ENCODE data around the gene CDRT15. TPM values are rescaled to one million over a fixed set of nuclear protein-coding genes. Genes with fewer than 3 reads are reported as not detected.

Gene CDRT15
- total and polyA plus RNA-seq, 2 donors = 0.09 TPM; not detected in 1

DNA sequence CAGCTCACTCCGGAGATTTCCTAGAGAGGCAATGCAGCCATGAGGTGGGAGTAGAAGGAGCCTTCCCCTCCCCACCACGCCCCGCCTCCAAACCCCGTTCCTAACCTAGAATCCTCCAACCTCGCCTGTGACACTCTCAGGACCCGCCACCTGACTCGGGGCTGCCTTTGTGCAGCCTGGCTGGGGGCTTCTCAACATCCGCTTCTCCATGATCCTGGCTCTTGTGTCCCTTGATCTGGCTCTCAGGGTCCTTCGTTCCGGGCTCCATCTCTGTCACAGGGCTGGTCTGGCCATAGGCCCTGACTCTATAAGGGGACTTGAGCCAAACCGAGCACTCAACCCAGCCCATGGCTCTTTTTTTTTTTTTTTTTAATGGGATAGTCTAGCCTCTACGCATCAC is 24.3 kb downstream of the CDRT15 start:
- Histone ChIP-seq H3K27ac (ENCODE audit: low read depth in 1 of 2, low read length in 1 of 2) (no peak overlapping the region), H3K4me1 (ENCODE audit: control insufficient read depth in 2 of 2, insufficient read depth in 2 of 2, low read length in 2 of 2) (no peaks in the 10 kb centered on the region), H3K4me3 (ENCODE audit: low read length in 2 of 2) (no peak overlapping the region), H3K36me3 (ENCODE audit: control insufficient read depth in 2 of 2, insufficient read depth in 2 of 2, low read length in 1 of 2) (peaks cover 0 to 4% of the 10 kb centered on the region in 2 donors), H3K27me3 (ENCODE audit: control insufficient read depth in 2 of 2, insufficient read depth in 1 of 2, low read length in 1 of 2) (no peaks in the 10 kb centered on the region), H3K9me3 (ENCODE audit: control insufficient read depth in 2 of 2, insufficient read depth in 1 of 2, low read length in 1 of 2) (peaks cover 0 to 10% of the 10 kb centered on the region in 2 donors)
- 95% methylated on average over 12 of the region's 12 CpGs for WGBS
- DNase-seq (ENCODE audit: low read depth in 6 of 9, low spot score in 9 of 9) = no peak

DNA sequence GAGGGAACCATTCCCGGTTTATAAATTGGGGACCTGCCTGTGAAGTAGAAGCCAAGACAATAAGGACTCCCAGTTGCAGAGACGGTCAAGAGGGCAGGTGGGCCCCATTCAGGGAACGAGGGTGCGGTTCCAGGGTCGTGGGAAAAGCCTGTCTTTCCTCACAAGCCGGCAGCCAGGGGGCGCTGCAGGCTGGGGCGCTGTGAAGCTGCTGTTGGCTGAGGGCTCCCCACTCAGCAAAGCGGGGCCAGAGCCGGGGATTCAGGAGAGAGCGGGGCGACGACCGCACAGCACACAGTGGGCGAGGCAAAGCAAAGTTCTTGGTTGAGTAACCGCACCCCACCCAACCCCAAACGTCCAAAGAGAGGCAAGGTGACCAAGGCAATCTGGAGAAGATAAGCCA is 24.9 kb downstream of the CDRT15 start:
- H3K4me1 ChIP-seq (ENCODE audit: control insufficient read depth in 2 of 2, insufficient read depth in 2 of 2, low read length in 2 of 2) = no peaks in the 10 kb centered on the region
- no peak overlapping the region for H3K27ac ChIP-seq (ENCODE audit: low read depth in 1 of 2, low read length in 1 of 2)
- no peak overlapping the region for H3K4me3 ChIP-seq (ENCODE audit: low read length in 2 of 2)
- peaks cover 0 to 10% of the 10 kb centered on the region in 2 donors for H3K9me3 ChIP-seq (ENCODE audit: control insufficient read depth in 2 of 2, insufficient read depth in 1 of 2, low read length in 1 of 2)
- peaks cover 0 to 10% of the 10 kb centered on the region in 2 donors for H3K36me3 ChIP-seq (ENCODE audit: control insufficient read depth in 2 of 2, insufficient read depth in 2 of 2, low read length in 1 of 2)
- peak in 3 of 9 donors; percentile 44 to 61 (median 57) for DNase-seq (ENCODE audit: low read depth in 6 of 9, low spot score in 9 of 9)
- 66% methylated on average over 17 of the region's 17 CpGs for WGBS
- H3K27me3 ChIP-seq (ENCODE audit: control insufficient read depth in 2 of 2, insufficient read depth in 1 of 2, low read length in 1 of 2) = no peaks in the 10 kb centered on the region

DNA sequence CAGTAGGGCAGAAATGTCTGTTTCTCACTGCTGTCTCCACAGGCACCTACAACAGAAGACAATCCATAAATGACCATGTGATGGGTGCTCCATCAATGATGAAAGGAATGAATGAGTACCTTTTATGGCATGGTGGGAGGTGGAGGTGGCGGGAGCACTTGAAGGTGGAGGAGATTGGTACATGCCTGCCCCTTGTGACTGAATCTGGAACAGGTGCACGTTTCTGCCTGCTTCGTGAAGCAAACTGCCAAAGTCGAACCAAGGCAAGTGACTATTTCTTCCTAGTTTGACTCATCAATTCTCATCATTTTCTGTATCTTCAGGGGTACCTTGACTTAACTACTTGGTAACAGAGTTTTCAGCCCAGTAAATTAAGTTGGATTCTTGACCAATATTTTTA is 25.4 kb downstream of the CDRT15 start:
- Histone ChIP-seq H3K4me3 (ENCODE audit: low read length in 2 of 2) (no peak overlapping the region), H3K36me3 (ENCODE audit: control insufficient read depth in 2 of 2, insufficient read depth in 2 of 2, low read length in 1 of 2) (peaks cover 0 to 14% of the 10 kb centered on the region in 2 donors), H3K27me3 (ENCODE audit: control insufficient read depth in 2 of 2, insufficient read depth in 1 of 2, low read length in 1 of 2) (no peaks in the 10 kb centered on the region), H3K27ac (ENCODE audit: low read depth in 1 of 2, low read length in 1 of 2) (no peak overlapping the region), H3K9me3 (ENCODE audit: control insufficient read depth in 2 of 2, insufficient read depth in 1 of 2, low read length in 1 of 2) (peaks cover 0 to 10% of the 10 kb centered on the region in 2 donors), H3K4me1 (ENCODE audit: control insufficient read depth in 2 of 2, insufficient read depth in 2 of 2, low read length in 2 of 2) (no peaks in the 10 kb centered on the region)
- 90% methylated on average over 4 of the region's 4 CpGs for WGBS
- DNase-seq (ENCODE audit: low read depth in 6 of 9, low spot score in 9 of 9) = no peak

DNA sequence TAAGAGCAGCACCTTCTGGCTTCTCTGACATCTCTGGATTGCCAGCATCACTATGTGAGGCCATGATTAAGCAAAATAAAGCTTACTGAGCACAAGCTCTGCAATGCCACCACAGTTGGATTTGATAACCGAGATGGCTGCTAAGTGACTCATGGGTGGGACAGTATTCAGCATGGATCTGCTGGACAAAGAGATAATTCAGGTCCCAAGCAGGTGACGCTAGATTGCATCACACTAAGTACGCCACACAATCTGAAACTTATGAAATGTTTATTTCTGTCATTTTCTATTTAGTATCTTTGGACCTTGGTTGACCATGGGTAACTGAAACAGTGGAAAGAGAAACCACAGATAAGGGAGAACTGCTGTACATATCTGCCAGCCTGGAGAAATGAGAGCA is 27.4 kb downstream of the CDRT15 start:
- WGBS = 97% methylated on average over 3 of the region's 3 CpGs
- DNase-seq (ENCODE audit: low read depth in 6 of 9, low spot score in 9 of 9) = no peak
- H3K36me3 ChIP-seq (ENCODE audit: control insufficient read depth in 2 of 2, insufficient read depth in 2 of 2, low read length in 1 of 2) = peaks cover 0 to 19% of the 10 kb centered on the region in 2 donors
- H3K9me3 ChIP-seq (ENCODE audit: control insufficient read depth in 2 of 2, insufficient read depth in 1 of 2, low read length in 1 of 2) = peaks cover 0 to 10% of the 10 kb centered on the region in 2 donors
- H3K27ac ChIP-seq (ENCODE audit: low read depth in 1 of 2, low read length in 1 of 2) = no peak overlapping the region
- H3K4me1 ChIP-seq (ENCODE audit: control insufficient read depth in 2 of 2, insufficient read depth in 2 of 2, low read length in 2 of 2) = peaks cover 0 to 6% of the 10 kb centered on the region in 2 donors
- no peak overlapping the region for H3K4me3 ChIP-seq (ENCODE audit: low read length in 2 of 2)
- H3K27me3 ChIP-seq (ENCODE audit: control insufficient read depth in 2 of 2, insufficient read depth in 1 of 2, low read length in 1 of 2) = no peaks in the 10 kb centered on the region

DNA sequence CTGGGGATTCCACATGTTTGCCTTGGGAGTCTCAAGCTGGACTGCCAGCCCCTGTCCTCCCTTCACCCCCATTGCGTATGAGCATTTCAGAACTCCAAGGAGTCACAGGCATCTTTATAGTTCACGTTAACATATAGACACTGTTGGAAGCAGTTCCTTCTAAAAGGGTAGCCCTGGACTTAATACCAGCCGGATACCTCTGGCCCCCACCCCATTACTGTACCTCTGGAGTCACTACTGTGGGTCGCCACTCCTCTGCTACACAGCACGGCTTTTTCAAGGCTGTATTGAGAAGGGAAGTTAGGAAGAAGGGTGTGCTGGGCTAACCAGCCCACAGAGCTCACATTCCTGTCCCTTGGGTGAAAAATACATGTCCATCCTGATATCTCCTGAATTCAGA is 28.9 kb downstream of the CDRT15 start:
- DNase-seq (ENCODE audit: low read depth in 6 of 9, low spot score in 9 of 9) = no peak
- peaks cover 0 to 10% of the 10 kb centered on the region in 2 donors for H3K9me3 ChIP-seq (ENCODE audit: control insufficient read depth in 2 of 2, insufficient read depth in 1 of 2, low read length in 1 of 2)
- WGBS = 98% methylated on average over 5 of the region's 5 CpGs
- no peak overlapping the region for H3K27ac ChIP-seq (ENCODE audit: low read depth in 1 of 2, low read length in 1 of 2)
- peaks cover 0 to 17% of the 10 kb centered on the region in 2 donors for H3K4me1 ChIP-seq (ENCODE audit: control insufficient read depth in 2 of 2, insufficient read depth in 2 of 2, low read length in 2 of 2)
- H3K27me3 ChIP-seq (ENCODE audit: control insufficient read depth in 2 of 2, insufficient read depth in 1 of 2, low read length in 1 of 2) = no peaks in the 10 kb centered on the region
- peaks cover 0 to 19% of the 10 kb centered on the region in 2 donors for H3K36me3 ChIP-seq (ENCODE audit: control insufficient read depth in 2 of 2, insufficient read depth in 2 of 2, low read length in 1 of 2)
- H3K4me3 ChIP-seq (ENCODE audit: low read length in 2 of 2) = no peak overlapping the region

DNA sequence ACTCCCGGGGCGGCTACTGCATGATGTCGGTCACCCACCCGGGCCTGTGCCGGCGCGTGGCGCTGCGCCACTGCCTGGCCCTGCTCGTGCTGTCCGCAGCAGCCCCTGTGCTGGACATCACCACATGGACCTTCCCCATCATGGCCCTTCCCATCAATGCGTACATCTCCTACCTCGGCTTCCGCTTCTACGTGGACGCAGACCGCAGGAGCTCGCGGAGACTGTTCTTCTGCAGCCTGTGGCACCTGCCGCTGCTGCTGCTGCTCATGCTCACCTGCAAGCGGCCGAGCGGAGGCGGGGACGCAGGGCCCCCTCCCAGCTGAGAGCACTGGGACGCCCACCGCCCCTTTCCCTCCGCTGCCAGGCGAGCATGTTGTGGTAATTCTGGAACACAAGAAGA is 29.8 kb downstream of the CDRT15 start:
- WGBS = 98% methylated on average over 29 of the region's 29 CpGs
- no peak overlapping the region for H3K27ac ChIP-seq (ENCODE audit: low read depth in 1 of 2, low read length in 1 of 2)
- H3K4me1 ChIP-seq (ENCODE audit: control insufficient read depth in 2 of 2, insufficient read depth in 2 of 2, low read length in 2 of 2) = peaks cover 0 to 26% of the 10 kb centered on the region in 2 donors
- DNase-seq (ENCODE audit: low read depth in 6 of 9, low spot score in 9 of 9) = no peak
- H3K9me3 ChIP-seq (ENCODE audit: control insufficient read depth in 2 of 2, insufficient read depth in 1 of 2, low read length in 1 of 2) = peaks cover 0 to 4% of the 10 kb centered on the region in 2 donors
- no peak overlapping the region for H3K4me3 ChIP-seq (ENCODE audit: low read length in 2 of 2)
- no peaks in the 10 kb centered on the region for H3K27me3 ChIP-seq (ENCODE audit: control insufficient read depth in 2 of 2, insufficient read depth in 1 of 2, low read length in 1 of 2)
- H3K36me3 ChIP-seq (ENCODE audit: control insufficient read depth in 2 of 2, insufficient read depth in 2 of 2, low read length in 1 of 2) = peaks cover 0 to 19% of the 10 kb centered on the region in 2 donors

DNA sequence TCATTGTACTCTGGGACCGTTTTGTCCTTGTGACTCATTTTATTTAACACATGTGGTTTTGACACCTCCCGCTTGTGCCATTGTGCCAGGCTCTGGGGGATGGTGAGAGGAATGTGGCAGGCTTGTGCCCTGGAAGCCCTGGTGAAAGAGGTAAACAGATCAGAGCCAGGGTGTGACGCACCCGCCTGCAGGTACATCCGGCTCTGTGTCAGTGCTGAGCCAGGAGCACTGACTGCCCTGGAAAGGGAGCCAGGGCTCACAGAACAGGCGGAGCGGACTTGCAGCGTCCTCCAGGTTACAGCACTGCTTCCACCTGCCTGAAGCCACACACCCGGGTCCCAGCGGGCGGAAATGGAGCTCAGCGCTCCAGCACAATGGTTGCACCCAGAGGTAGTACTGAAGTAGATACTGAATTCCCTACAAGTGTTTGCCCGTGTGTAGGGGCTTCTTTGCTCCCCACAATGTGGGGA is 30.6 kb downstream of the CDRT15 start:
- peaks cover 0 to 19% of the 10 kb centered on the region in 2 donors for H3K36me3 ChIP-seq (ENCODE audit: control insufficient read depth in 2 of 2, insufficient read depth in 2 of 2, low read length in 1 of 2)
- H3K27ac ChIP-seq (ENCODE audit: low read depth in 1 of 2, low read length in 1 of 2) = no peak overlapping the region
- 89% methylated on average over 13 of the region's 13 CpGs for WGBS
- no peak for DNase-seq (ENCODE audit: low read depth in 6 of 9, low spot score in 9 of 9)
- no peaks in the 10 kb centered on the region for H3K9me3 ChIP-seq (ENCODE audit: control insufficient read depth in 2 of 2, insufficient read depth in 1 of 2, low read length in 1 of 2)
- peaks cover 6 to 35% of the 10 kb centered on the region in 2 donors for H3K4me1 ChIP-seq (ENCODE audit: control insufficient read depth in 2 of 2, insufficient read depth in 2 of 2, low read length in 2 of 2)
- H3K4me3 ChIP-seq (ENCODE audit: low read length in 2 of 2) = no peak overlapping the region
- H3K27me3 ChIP-seq (ENCODE audit: control insufficient read depth in 2 of 2, insufficient read depth in 1 of 2, low read length in 1 of 2) = no peaks in the 10 kb centered on the region

DNA sequence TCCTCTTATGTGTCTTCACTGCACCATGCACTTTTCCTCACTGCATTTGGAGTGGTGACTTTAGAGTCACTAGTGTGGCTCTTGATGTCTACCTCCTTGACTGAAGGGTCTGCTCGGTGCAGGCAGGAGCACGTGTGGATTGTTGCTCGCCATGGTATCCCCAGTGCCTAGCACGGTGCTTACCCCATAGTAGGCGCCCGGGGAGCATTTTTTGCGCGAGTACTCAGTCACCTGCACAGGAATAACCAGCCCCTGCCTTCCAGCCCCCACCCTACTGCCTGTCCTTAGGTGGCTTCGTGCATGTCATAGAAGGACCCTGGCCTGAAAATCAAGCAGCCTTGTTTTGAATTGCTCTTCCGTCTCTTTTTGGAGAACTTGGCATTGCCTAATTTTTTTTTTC is 31.3 kb downstream of the CDRT15 start:
- no peak for DNase-seq (ENCODE audit: low read depth in 6 of 9, low spot score in 9 of 9)
- H3K27ac ChIP-seq (ENCODE audit: low read depth in 1 of 2, low read length in 1 of 2) = no peak overlapping the region
- H3K4me1 ChIP-seq (ENCODE audit: control insufficient read depth in 2 of 2, insufficient read depth in 2 of 2, low read length in 2 of 2) = peaks cover 11 to 40% of the 10 kb centered on the region in 2 donors
- peaks cover 0 to 19% of the 10 kb centered on the region in 2 donors for H3K36me3 ChIP-seq (ENCODE audit: control insufficient read depth in 2 of 2, insufficient read depth in 2 of 2, low read length in 1 of 2)
- H3K27me3 ChIP-seq (ENCODE audit: control insufficient read depth in 2 of 2, insufficient read depth in 1 of 2, low read length in 1 of 2) = no peaks in the 10 kb centered on the region
- WGBS = over 99% methylated on average over 10 of the region's 10 CpGs
- H3K4me3 ChIP-seq (ENCODE audit: low read length in 2 of 2) = no peak overlapping the region
- H3K9me3 ChIP-seq (ENCODE audit: control insufficient read depth in 2 of 2, insufficient read depth in 1 of 2, low read length in 1 of 2) = no peaks in the 10 kb centered on the region

DNA sequence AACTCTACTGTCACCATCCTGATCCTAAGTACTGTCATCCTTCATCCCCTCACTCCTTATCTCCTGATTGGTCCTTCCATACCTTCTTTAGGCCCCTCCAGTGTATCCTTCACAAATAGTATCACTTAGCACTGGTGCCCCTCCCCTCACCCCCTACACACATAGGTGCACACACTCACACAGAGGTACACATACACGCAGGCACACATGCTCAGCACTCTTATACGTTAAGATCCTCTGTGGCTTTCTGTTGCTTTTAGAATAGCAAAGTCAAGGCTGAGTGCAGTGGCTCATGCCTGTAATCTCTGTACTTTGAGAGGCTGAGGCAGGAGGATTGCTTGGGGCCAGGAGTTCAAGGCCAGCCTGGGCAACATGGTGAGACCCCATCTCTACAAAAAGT is 32.1 kb downstream of the CDRT15 start:
- no peaks in the 10 kb centered on the region for H3K27me3 ChIP-seq (ENCODE audit: control insufficient read depth in 2 of 2, insufficient read depth in 1 of 2, low read length in 1 of 2)
- no peak overlapping the region for H3K27ac ChIP-seq (ENCODE audit: low read depth in 1 of 2, low read length in 1 of 2)
- H3K4me1 ChIP-seq (ENCODE audit: control insufficient read depth in 2 of 2, insufficient read depth in 2 of 2, low read length in 2 of 2) = peaks cover 16 to 48% of the 10 kb centered on the region in 2 donors
- DNase-seq (ENCODE audit: low read depth in 6 of 9, low spot score in 9 of 9) = no peak
- no peaks in the 10 kb centered on the region for H3K9me3 ChIP-seq (ENCODE audit: control insufficient read depth in 2 of 2, insufficient read depth in 1 of 2, low read length in 1 of 2)
- peaks cover 0 to 19% of the 10 kb centered on the region in 2 donors for H3K36me3 ChIP-seq (ENCODE audit: control insufficient read depth in 2 of 2, insufficient read depth in 2 of 2, low read length in 1 of 2)
- 91% methylated on average over 2 of the region's 2 CpGs for WGBS
- H3K4me3 ChIP-seq (ENCODE audit: low read length in 2 of 2) = no peak overlapping the region
